ENCODE measurements around the gene UGGT1. TPM values are rescaled to one million over a fixed set of nuclear protein-coding genes. Genes with fewer than 3 reads are reported as not detected.

The UGGT1 gene
- total RNA-seq, 1 donor from 2014 or later: 46.8 TPM

GRCh38 chr2:128054104-128054885 is 36.7 kb upstream of the UGGT1 start:
- Mint-ChIP-seq H3K27ac (no peak overlapping the region), H3K4me3 (no peak overlapping the region), H3K9me3 (peaks cover 10% of the 10 kb centered on the region), H3K4me1 (no peaks in the 10 kb centered on the region), H3K27me3 (peaks cover 31% of the 10 kb centered on the region), H3K36me3 (ENCODE audit: low read depth) (peaks cover 1% of the 10 kb centered on the region)
- TF ChIP-seq, protein P1, sequence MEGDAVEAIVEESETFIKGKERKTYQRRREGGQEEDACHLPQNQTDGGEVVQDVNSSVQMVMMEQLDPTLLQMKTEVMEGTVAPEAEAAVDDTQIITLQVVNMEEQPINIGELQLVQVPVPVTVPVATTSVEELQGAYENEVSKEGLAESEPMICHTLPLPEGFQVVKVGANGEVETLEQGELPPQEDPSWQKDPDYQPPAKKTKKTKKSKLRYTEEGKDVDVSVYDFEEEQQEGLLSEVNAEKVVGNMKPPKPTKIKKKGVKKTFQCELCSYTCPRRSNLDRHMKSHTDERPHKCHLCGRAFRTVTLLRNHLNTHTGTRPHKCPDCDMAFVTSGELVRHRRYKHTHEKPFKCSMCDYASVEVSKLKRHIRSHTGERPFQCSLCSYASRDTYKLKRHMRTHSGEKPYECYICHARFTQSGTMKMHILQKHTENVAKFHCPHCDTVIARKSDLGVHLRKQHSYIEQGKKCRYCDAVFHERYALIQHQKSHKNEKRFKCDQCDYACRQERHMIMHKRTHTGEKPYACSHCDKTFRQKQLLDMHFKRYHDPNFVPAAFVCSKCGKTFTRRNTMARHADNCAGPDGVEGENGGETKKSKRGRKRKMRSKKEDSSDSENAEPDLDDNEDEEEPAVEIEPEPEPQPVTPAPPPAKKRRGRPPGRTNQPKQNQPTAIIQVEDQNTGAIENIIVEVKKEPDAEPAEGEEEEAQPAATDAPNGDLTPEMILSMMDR (IDR thresholded peaks at IDR 0.05): no peak
- no peak for DNase-seq
- intact Hi-C loops (cut with micrococcal nuclease): no loop called here
- ChIA-PET CTCF (no interaction called here), POLR2A (no interaction called here)
- no peak for ATAC-seq (ENCODE audit: low read depth)

GRCh38 chr2:128057334-128057733 is 33.7 kb upstream of the UGGT1 start:
- Mint-ChIP-seq H3K4me3 (no peak overlapping the region), H3K4me1 (no peaks in the 10 kb centered on the region), H3K9me3 (no peaks in the 10 kb centered on the region), H3K27me3 (peaks cover 13% of the 10 kb centered on the region), H3K36me3 (ENCODE audit: low read depth) (no peaks in the 10 kb centered on the region), H3K27ac (no peak overlapping the region)
- TF ChIP-seq, protein P1 (IDR thresholded peaks at IDR 0.05): no peak
- CTCF ChIA-PET: no interaction called here
- intact Hi-C loops (cut with micrococcal nuclease): no loop called here
- no peak for DNase-seq
- no peak for ATAC-seq (ENCODE audit: low read depth)
- POLR2A ChIA-PET: interaction anchor here (0.6 kb wide), 1 partner anchor 285 kb away, joined by 5 read pairs; no protein-coding TSS in a partner anchor

GRCh38 chr2:128058114-128058513 is 32.9 kb upstream of the UGGT1 start:
- Mint-ChIP-seq H3K4me1 (no peaks in the 10 kb centered on the region), H3K27me3 (peaks cover 7% of the 10 kb centered on the region), H3K4me3 (no peak overlapping the region), H3K36me3 (ENCODE audit: low read depth) (no peaks in the 10 kb centered on the region), H3K9me3 (no peaks in the 10 kb centered on the region), H3K27ac (no peak overlapping the region)
- TF ChIP-seq, protein P1 (IDR thresholded peaks at IDR 0.05): no peak
- CTCF ChIA-PET: interaction anchor here (0.6 kb wide), 1 partner anchor 1792 kb away, joined by 4 read pairs; no protein-coding TSS in a partner anchor
- intact Hi-C loops (cut with micrococcal nuclease): no loop called here
- POLR2A ChIA-PET: interaction anchor here (0.6 kb wide), 1 partner anchor 284 kb away, joined by 5 read pairs; no protein-coding TSS in a partner anchor
- DNase-seq (no peak), ATAC-seq (ENCODE audit: low read depth) (no peak)

- no peak overlapping the region for H3K27ac Mint-ChIP-seq
- CTCF ChIA-PET: no interaction called here
- TF ChIP-seq, protein P1 (IDR thresholded peaks at IDR 0.05): no peak
These were observed 28.4 kb upstream of the UGGT1 start for GRCh38 chr2:128062571-128062970.

DNA sequence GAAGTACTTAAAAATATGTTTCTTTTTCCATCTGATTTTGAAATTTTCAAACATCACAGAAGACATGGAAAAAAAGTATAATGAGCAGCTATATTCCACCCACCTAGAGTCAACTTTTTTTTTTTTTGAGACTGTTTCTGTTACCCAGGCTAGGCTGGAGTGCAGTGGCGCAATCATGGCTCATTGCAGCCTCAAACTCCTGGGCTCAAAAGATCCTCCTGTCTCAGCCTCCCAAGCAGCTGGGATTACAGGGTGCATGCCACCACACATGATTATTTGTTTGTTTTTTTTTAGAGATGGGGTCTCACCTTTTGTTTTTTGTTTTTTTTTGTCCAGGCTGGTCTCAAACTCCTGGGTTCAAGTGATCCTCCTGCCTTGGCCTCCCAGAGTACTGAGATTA is 26.6 kb upstream of the UGGT1 start:
- TF ChIP-seq, protein P1 (IDR thresholded peaks at IDR 0.05): no peak
- Mint-ChIP-seq H3K27ac (no peak overlapping the region), H3K27me3 (peaks cover 1% of the 10 kb centered on the region), H3K36me3 (ENCODE audit: low read depth) (no peaks in the 10 kb centered on the region), H3K4me3 (no peak overlapping the region), H3K9me3 (no peaks in the 10 kb centered on the region), H3K4me1 (no peaks in the 10 kb centered on the region)
- ChIA-PET POLR2A (no interaction called here), CTCF (no interaction called here)
- intact Hi-C loops (cut with micrococcal nuclease): no loop called here
- ATAC-seq (ENCODE audit: low read depth) (no peak), DNase-seq (no peak)

More at GRCh38 chr2:128062571-128062970, 28.4 kb upstream of the UGGT1 start:
- Mint-ChIP-seq H3K4me3 (no peak overlapping the region), H3K9me3 (no peaks in the 10 kb centered on the region), H3K27me3 (peaks cover 1% of the 10 kb centered on the region), H3K4me1 (no peaks in the 10 kb centered on the region), H3K36me3 (ENCODE audit: low read depth) (no peaks in the 10 kb centered on the region)
- intact Hi-C loops (cut with micrococcal nuclease): no loop called here
- no peak for ATAC-seq (ENCODE audit: low read depth)
- DNase-seq: no peak
- POLR2A ChIA-PET: interaction anchor here (0.6 to 0.7 kb wide), 2 partner anchors 21 to 89 kb away, joined by 3 to 4 read pairs; no protein-coding TSS in a partner anchor
